A549 treated with Mapracorat at 1 μM for 4 hours (cell line): ENCODE data around the gene FBLN1. TPM values are rescaled to one million over a fixed set of nuclear protein-coding genes. Genes with fewer than 3 reads are reported as not detected.

ENCODE experiments used
- total RNA-seq: library from RNA; stranded (reverse); fragments of 200-300 nt; extraction: Qiagen RNA extraction; gene quantifications from 5 replicates; pipeline ENCODE4 v1.2.3, GENCODE V29; 2022

FBLN1 gene
- total RNA-seq, result 38.0 to 57.3 TPM (median 52.2 TPM) in 5 replicates

GRCh38 chr22:45502215-45503049 lies at the start of gene FBLN1:
TSS of gene FBLN1 (plus strand) at chr22:45502883. CDS start at chr22:45502986, 103 bp downstream.

Other genes with a start within 250 kb of the FBLN1 start
- not detected in 5 replicates for gene UPK3A, start 217.9 kb upstream of the FBLN1 start, total RNA-seq
- 8.9 to 11.9 TPM (median 10.5 TPM) in 5 replicates for gene FAM118A, start 192.9 kb upstream of the FBLN1 start, total RNA-seq
- 0.03 to 0.05 TPM (median 0.05 TPM) in 3 of 5 replicates, not detected in the others for gene SMC1B, start 89.3 kb upstream of the FBLN1 start, total RNA-seq
- 2.1 to 2.4 TPM (median 2.1 TPM) in 5 replicates for gene RIBC2, start 89.2 kb upstream of the FBLN1 start, total RNA-seq
- gene ATXN10, start 169.0 kb downstream of the FBLN1 start, total RNA-seq, result 88.4 to 115 TPM (median 107 TPM) in 5 replicates